ENCODE measurements around the gene ZNF518A. TPM values are rescaled to one million over a fixed set of nuclear protein-coding genes. Genes with fewer than 3 reads are reported as not detected.

Gene ZNF518A
- total RNA-seq, 1 experiment from 2014 or later = 36.7 TPM

- DNase-seq (ENCODE audit: low read depth, low spot score) = no peak
- H3K27ac ChIP-seq (ENCODE audit: low read depth, low read length) = no peak overlapping the region
- no peak overlapping the region for H3K9ac ChIP-seq (ENCODE audit: low read length)
- H2AFZ ChIP-seq (ENCODE audit: low read depth, low read length, poor library complexity, severe bottlenecking) = no peak overlapping the region
- no peaks in the 10 kb centered on the region for H3K79me2 ChIP-seq (ENCODE audit: insufficient read depth, low read length)
- BruUV-seq (replicated peaks) = no TSS peak
- H4K20me1 ChIP-seq (ENCODE audit: insufficient read depth) = no peaks in the 10 kb centered on the region
- H3K36me3 ChIP-seq (ENCODE audit: control insufficient read depth in 1 of 2, insufficient read depth in 2 of 2, low read length in 2 of 2) = no peaks in the 10 kb centered on the region
- H3K4me2 ChIP-seq (ENCODE audit: low read length) = no peak overlapping the region
- ChIA-PET POLR2A (no interaction called here), RAD21 (ENCODE audit: low non-redundant PET in 1 of 2, low total read pairs in 2 of 2, uncharacterized antibody in 2 of 2, unreplicated experiment in 2 of 2) (no interaction called here), CTCF (no interaction called here)
- H3K4me1 ChIP-seq (ENCODE audit: control insufficient read depth in 1 of 2, insufficient read depth in 2 of 2, low read length in 2 of 2) = peaks cover 0 to 10% of the 10 kb centered on the region in 2 experiments; a peak in 2 of 4 replicates
- H3K27me3 ChIP-seq (ENCODE audit: insufficient read depth, low read length) = no peaks in the 10 kb centered on the region
- intact Hi-C loops (cut with micrococcal nuclease) = no loop called here
- no peak for TF ChIP-seq TCF7L2 (IDR thresholded peaks at IDR 0.05; ENCODE audit: borderline replicate concordance, extremely low read depth, insufficient read depth, insufficient read length)
- no peak for TF ChIP-seq CBX3 (IDR thresholded peaks at IDR 0.05; ENCODE audit: low read depth)
- no peak for TF ChIP-seq POLR2A (IDR thresholded peaks at IDR 0.05; ENCODE audit: borderline replicate concordance, extremely low read depth, insufficient read depth, insufficient read length)
- no peak for TF ChIP-seq MAX (IDR thresholded peaks at IDR 0.05)
- no peak for TF ChIP-seq EGR1 (IDR thresholded peaks at IDR 0.05; ENCODE audit: low read depth)
- no peak for TF ChIP-seq RAD21 (IDR thresholded peaks at IDR 0.05; ENCODE audit: low read depth)
- no peak for TF ChIP-seq ZNF274 (IDR thresholded peaks at IDR 0.05; ENCODE audit: low read depth, low read length)
- TF ChIP-seq FOSL1 (IDR thresholded peaks at IDR 0.05; ENCODE audit: low read depth) = no peak
- no peak for TF ChIP-seq POLR2AphosphoS5 (IDR thresholded peaks at IDR 0.05; ENCODE audit: low read depth, low read length)
- TF ChIP-seq REST (IDR thresholded peaks at IDR 0.05; ENCODE audit: low read depth) = no peak
- no peak for TF ChIP-seq YY1 (IDR thresholded peaks at IDR 0.05; ENCODE audit: extremely low read depth, insufficient replicate concordance, low read depth, low read length)
- no peak for TF ChIP-seq ZBTB33 (IDR thresholded peaks at IDR 0.05; ENCODE audit: extremely low read depth, insufficient replicate concordance, low read length)
- no peak for TF ChIP-seq SIN3A (IDR thresholded peaks at IDR 0.05; ENCODE audit: low read depth)
- H3K9me3 ChIP-seq (ENCODE audit: control insufficient read depth in 1 of 2, insufficient read depth in 1 of 2, low read depth in 1 of 2, low read length in 2 of 2) = no peaks in the 10 kb centered on the region
- no peak overlapping the region for H3K4me3 ChIP-seq (replicated peaks in 1 of 2; ENCODE audit: low read depth in 1 of 2, low read length in 2 of 2)
- H3K9me2 ChIP-seq (ENCODE audit: insufficient read depth) = no peaks in the 10 kb centered on the region
- ATAC-seq = no peak
Observed at GRCh38 chr10:96092999-96093767, 36.9 kb upstream of the ZNF518A start.

Measured in HCT116 (cell line).